H9 (cell line): ENCODE measurements around the gene VWA5B1. TPM values are rescaled to one million over a fixed set of nuclear protein-coding genes. Genes with fewer than 3 reads are reported as not detected.

Source experiments
- DNase-seq: peaks from one replicate; pipeline ENCODE4 v3.0.0-alpha.2; 2017
- H2AFZ ChIP-seq: one replicate; pipeline ENCODE4 v1.6.1; 2013; ENCODE audit warnings: mild to moderate bottlenecking, low read length, control low read depth, moderate library complexity
- H2AK5ac ChIP-seq: 2 replicates; pipeline ENCODE4 v1.6.1; 2013; ENCODE audit warnings: low read length, control low read depth, mixed read lengths; ENCODE audit not compliant: insufficient read length
- H2BK120ac ChIP-seq: one replicate; pipeline ENCODE4 v1.6.1; 2013; ENCODE audit warnings: low read depth, mild to moderate bottlenecking, low read length, control low read depth, inconsistent platforms; ENCODE audit not compliant: poor library complexity, severe bottlenecking
- H2BK12ac ChIP-seq: 2 replicates; pipeline ENCODE4 v1.6.1; 2013; ENCODE audit warnings: low read length, control low read depth, mixed read lengths, low read depth; ENCODE audit not compliant: insufficient read length
- H2BK15ac ChIP-seq: 2 replicates; pipeline ENCODE4 v1.6.1; 2013; ENCODE audit warnings: low read depth, low read length, control low read depth
- H2BK20ac ChIP-seq: one replicate; pipeline ENCODE4 v1.6.1; 2013; ENCODE audit warnings: low read depth, mild to moderate bottlenecking, low read length, control low read depth, inconsistent platforms; ENCODE audit not compliant: poor library complexity, severe bottlenecking
- H2BK5ac ChIP-seq: 2 replicates; pipeline ENCODE4 v1.6.1; 2013; ENCODE audit warnings: low read length, control low read depth, mixed read lengths; ENCODE audit not compliant: insufficient read length
- H3K14ac ChIP-seq: 2 replicates; pipeline ENCODE4 v1.6.1; 2013; ENCODE audit warnings: low read length, control low read depth; ENCODE audit not compliant: insufficient read depth
- H3K18ac ChIP-seq: 2 replicates; pipeline ENCODE4 v1.6.1; 2013; ENCODE audit warnings: low read depth, mild to moderate bottlenecking, mixed read lengths, low read length, control low read depth; ENCODE audit not compliant: insufficient read length
- H3K23ac ChIP-seq: 2 replicates; pipeline ENCODE4 v1.6.1; 2013; ENCODE audit warnings: low read length, control low read depth, mixed read lengths, low read depth; ENCODE audit not compliant: insufficient read length
- H3K23me2 ChIP-seq: 2 replicates; pipeline ENCODE4 v1.6.1; 2013; ENCODE audit warnings: low read depth, mild to moderate bottlenecking, mixed read lengths, low read length, control low read depth; ENCODE audit not compliant: insufficient read length, poor library complexity, severe bottlenecking
- H3K27ac ChIP-seq: 2 replicates; pipeline ENCODE4 v1.5.1; 2013; ENCODE audit warnings: low read length, control low read depth, mixed read lengths, low read depth; ENCODE audit not compliant: insufficient read length
- H3K27me3 ChIP-seq: 2 replicates; pipeline ENCODE4 v1.6.1; 2013; ENCODE audit warnings: low read length, control low read depth, inconsistent platforms; ENCODE audit not compliant: insufficient read depth
- H3K4ac ChIP-seq: 2 replicates; pipeline ENCODE4 v1.6.1; 2013; ENCODE audit warnings: low read depth, mild to moderate bottlenecking, control low read depth, inconsistent platforms, low read length, moderate library complexity
- H3K4me1 ChIP-seq: 2 replicates; pipeline ENCODE4 v1.6.1; 2013; ENCODE audit warnings: low read length, control low read depth, inconsistent platforms; ENCODE audit not compliant: insufficient read depth
- H3K4me2 ChIP-seq: 2 replicates; pipeline ENCODE4 v1.6.1; 2013; ENCODE audit warnings: low read length, control low read depth, mixed read lengths; ENCODE audit not compliant: insufficient read length, insufficient read depth
- H3K56ac ChIP-seq: 2 replicates; pipeline ENCODE4 v1.6.1; 2013; ENCODE audit warnings: low read depth, mild to moderate bottlenecking, mixed read lengths, low read length, control low read depth; ENCODE audit not compliant: insufficient read length
- H3K79me1 ChIP-seq: 2 replicates; pipeline ENCODE4 v1.6.1; 2013; ENCODE audit warnings: low read depth, mild to moderate bottlenecking, moderate library complexity, low read length, control low read depth, inconsistent platforms; ENCODE audit not compliant: insufficient read depth, poor library complexity, severe bottlenecking
- H3K79me2 ChIP-seq: 2 replicates; pipeline ENCODE4 v1.6.1; 2013; ENCODE audit warnings: low read length, control low read depth, inconsistent platforms; ENCODE audit not compliant: insufficient read depth
- H3K9ac ChIP-seq: 2 replicates; pipeline ENCODE4 v1.6.1; 2013; ENCODE audit warnings: low read length, control low read depth, mixed read lengths; ENCODE audit not compliant: insufficient read length; ENCODE audit errors: extremely low read depth
- H3K9me3 ChIP-seq: one replicate; pipeline ENCODE4 v1.6.1; 2013; ENCODE audit warnings: low read depth, low read length, inconsistent platforms; ENCODE audit not compliant: control insufficient read depth
- H3T11ph ChIP-seq: one replicate; pipeline ENCODE4 v1.6.1; 2013; ENCODE audit warnings: mild to moderate bottlenecking, low read length, control low read depth, inconsistent platforms
- H4K20me1 ChIP-seq: one replicate; pipeline ENCODE4 v1.6.1; 2013; ENCODE audit not compliant: control insufficient read depth, insufficient read length, insufficient read depth
- H4K5ac ChIP-seq: 2 replicates; pipeline ENCODE4 v1.6.1; 2013; ENCODE audit warnings: low read depth, mild to moderate bottlenecking, mixed read lengths, low read length, control low read depth; ENCODE audit not compliant: insufficient read length
- H4K8ac ChIP-seq: replicated peaks from 2 replicates; pipeline ENCODE4 v1.6.1; 2013; ENCODE audit warnings: low read length, control low read depth, mixed read lengths, low read depth; ENCODE audit not compliant: insufficient read length
- H4K91ac ChIP-seq: 2 replicates; pipeline ENCODE4 v1.6.1; 2013; ENCODE audit warnings: low read depth, mild to moderate bottlenecking, moderate library complexity, mixed read lengths, low read length, control low read depth; ENCODE audit not compliant: insufficient read length
- H3K27ac Mint-ChIP-seq, 3 experiments: 2 replicates in 2 of 3; 3 replicates in 1 of 3; pipeline ENCODE4 v1.8.0; 2020 to 2021; ENCODE audit warnings: mixed read lengths in 3 of 3, mild to moderate bottlenecking in 1 of 3, moderate library complexity in 1 of 3
- H3K27me3 Mint-ChIP-seq: 2 replicates; pipeline ENCODE4 v1.8.0; 2021; ENCODE audit warnings: low read depth, mild to moderate bottlenecking, moderate library complexity, mixed read lengths
- H3K36me3 Mint-ChIP-seq, 3 experiments: 2 replicates in 2 of 3; 3 replicates in 1 of 3; pipeline ENCODE4 v1.8.0; 2020 to 2021; ENCODE audit warnings: low read depth in 3 of 3, mixed read lengths in 3 of 3; ENCODE audit not compliant: insufficient read depth in 1 of 3
- H3K4me1 Mint-ChIP-seq, 2 experiments: 2 replicates each; pipeline ENCODE4 v1.8.0; 2020; ENCODE audit warnings: mixed read lengths in 2 of 2
- H3K4me3 Mint-ChIP-seq, 2 experiments: 2 replicates in 1 of 2; 3 replicates in 1 of 2; pipeline ENCODE4 v1.8.0; 2020 to 2021; ENCODE audit warnings: mild to moderate bottlenecking in 2 of 2, mixed read lengths in 2 of 2, moderate library complexity in 1 of 2
- H3K9me3 Mint-ChIP-seq, 2 experiments: 2 replicates in 1 of 2; 3 replicates in 1 of 2; pipeline ENCODE4 v1.8.0; 2020; ENCODE audit warnings: mild to moderate bottlenecking in 2 of 2, mixed read lengths in 2 of 2, moderate library complexity in 1 of 2
- WGBS: extraction: QIAGEN DNeasy Blood & Tissue Kit; methylation state at CpG from one replicate; pipeline ENCODE4 v1.1.7; 2013; ENCODE audit warnings: missing lambda C conversion rate, low lambda C conversion rate, mixed read lengths; ENCODE audit not compliant: insufficient read length; ENCODE audit errors: extremely low coverage; 5-methylcytosine and 5-hydroxymethylcytosine counted together
- total RNA-seq: library from RNA; stranded (reverse); gene quantifications from 2 replicates; pipeline ENCODE4 v1.2.1, GENCODE V29; 2021
- TF ChIP-seq, protein P1 (sequence below): fragments of 200-600 bp; sonication (generic); conservative IDR thresholded peaks from 3 replicates; pipeline ENCODE4 v1.8.0; 2021; ENCODE audit warnings: antibody characterized with exemption, mild to moderate bottlenecking

The VWA5B1 gene
- total RNA-seq, 1 experiment from 2014 or later, result not detected

DNA sequence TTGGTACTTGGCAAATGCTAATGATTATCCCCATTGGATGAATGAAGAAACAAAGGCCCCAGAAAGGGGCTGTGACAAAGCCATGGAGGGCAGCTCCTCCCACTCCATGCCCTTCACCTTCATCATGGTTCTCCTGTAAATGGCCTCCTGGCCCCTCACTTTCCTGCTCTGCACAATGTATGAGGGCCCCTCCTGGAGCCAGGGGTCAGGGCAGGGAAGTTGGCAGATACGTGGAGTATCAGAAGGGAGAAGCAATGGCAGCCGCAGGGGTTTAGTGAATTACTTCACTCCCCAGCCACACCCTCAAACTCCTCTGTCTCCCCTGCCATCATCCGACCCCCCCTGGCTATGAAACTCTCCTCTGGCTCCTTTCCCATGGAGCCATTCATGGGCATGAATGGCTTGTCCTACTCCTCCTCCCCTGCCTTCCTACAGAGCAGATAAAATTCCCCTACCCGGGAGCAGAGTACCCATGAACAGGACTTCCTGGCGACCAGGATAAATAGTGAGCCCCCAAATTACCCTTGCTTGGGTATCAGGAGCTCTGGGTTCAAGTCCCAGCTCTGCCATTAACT is 109.0 kb downstream of the VWA5B1 start:
- H3K23me2 ChIP-seq, result no peaks in the 10 kb centered on the region
- TF ChIP-seq, protein P1, sequence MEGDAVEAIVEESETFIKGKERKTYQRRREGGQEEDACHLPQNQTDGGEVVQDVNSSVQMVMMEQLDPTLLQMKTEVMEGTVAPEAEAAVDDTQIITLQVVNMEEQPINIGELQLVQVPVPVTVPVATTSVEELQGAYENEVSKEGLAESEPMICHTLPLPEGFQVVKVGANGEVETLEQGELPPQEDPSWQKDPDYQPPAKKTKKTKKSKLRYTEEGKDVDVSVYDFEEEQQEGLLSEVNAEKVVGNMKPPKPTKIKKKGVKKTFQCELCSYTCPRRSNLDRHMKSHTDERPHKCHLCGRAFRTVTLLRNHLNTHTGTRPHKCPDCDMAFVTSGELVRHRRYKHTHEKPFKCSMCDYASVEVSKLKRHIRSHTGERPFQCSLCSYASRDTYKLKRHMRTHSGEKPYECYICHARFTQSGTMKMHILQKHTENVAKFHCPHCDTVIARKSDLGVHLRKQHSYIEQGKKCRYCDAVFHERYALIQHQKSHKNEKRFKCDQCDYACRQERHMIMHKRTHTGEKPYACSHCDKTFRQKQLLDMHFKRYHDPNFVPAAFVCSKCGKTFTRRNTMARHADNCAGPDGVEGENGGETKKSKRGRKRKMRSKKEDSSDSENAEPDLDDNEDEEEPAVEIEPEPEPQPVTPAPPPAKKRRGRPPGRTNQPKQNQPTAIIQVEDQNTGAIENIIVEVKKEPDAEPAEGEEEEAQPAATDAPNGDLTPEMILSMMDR, result no peak
- no peak overlapping the region for H2AFZ ChIP-seq
- no peaks in the 10 kb centered on the region for H3K79me1 ChIP-seq
- H4K5ac ChIP-seq, result no peak overlapping the region
- H2BK15ac ChIP-seq, result no peak overlapping the region
- no peaks in the 10 kb centered on the region for H3K9me3 ChIP-seq
- H4K8ac ChIP-seq, result no peak overlapping the region
- no peak overlapping the region for H2BK120ac ChIP-seq
- no peak overlapping the region; a peak in 1 of 5 replicates for H3K4me3 Mint-ChIP-seq
- H3K18ac ChIP-seq, result no peak overlapping the region
- no peak overlapping the region for H2BK20ac ChIP-seq
- H3K56ac ChIP-seq, result no peak overlapping the region
- no peak overlapping the region; the same call in 1 of the 2 replicates for H3K14ac ChIP-seq
- H2BK12ac ChIP-seq, result no peak overlapping the region
- H3K27me3 Mint-ChIP-seq, result peaks cover 97% of the 10 kb centered on the region
- H3K36me3 Mint-ChIP-seq, result no peaks in the 10 kb centered on the region
- no peak overlapping the region for H4K91ac ChIP-seq
- no peak overlapping the region for H3K4me2 ChIP-seq
- H2BK5ac ChIP-seq, result no peak overlapping the region
- no peaks in the 10 kb centered on the region for H3K79me2 ChIP-seq
- no peaks in the 10 kb centered on the region for H4K20me1 ChIP-seq
- no peak overlapping the region for H3K9ac ChIP-seq
- no peak overlapping the region for H2AK5ac ChIP-seq
- H3K9me3 Mint-ChIP-seq, result peaks cover 4 to 6% of the 10 kb centered on the region in 2 experiments; a peak in 3 of 5 replicates
- H3K4ac ChIP-seq, result no peak overlapping the region
- no peak for DNase-seq
- no peak overlapping the region for H3K27ac ChIP-seq
- no peaks in the 10 kb centered on the region for H3K4me1 ChIP-seq
- H3K27ac Mint-ChIP-seq, result no peak overlapping the region
- peaks cover 25% of the 10 kb centered on the region; the same call in 1 of the 2 replicates for H3K27me3 ChIP-seq
- no peak overlapping the region for H3T11ph ChIP-seq
- no CpG with 5 or more reads among the region's 5 CpGs for WGBS
- peaks cover 10 to 24% of the 10 kb centered on the region in 2 experiments for H3K4me1 Mint-ChIP-seq
- no peak overlapping the region for H3K23ac ChIP-seq
